Stomach (tissue), 4 donors: ENCODE results near the gene IPO13.

Experiments used
- CTCF ChIP-seq, 7 experiments: fragments of 450-650 bp in 4 of 7; fragments of 200-600 bp in 3 of 7; sonication (generic) in 3 of 7; IDR thresholded peaks; one replicate each; pipeline ENCODE4 v1.5.1; 2016 to 2019; ENCODE audit warnings: antibody characterized with exemption in 7 of 7, control low read depth in 2 of 7, mild to moderate bottlenecking in 1 of 7
- EP300 ChIP-seq: sonication (generic); formaldehyde crosslinking; IDR thresholded peaks from one replicate; pipeline ENCODE4 v1.6.1; 2017; ENCODE audit warnings: antibody characterized with exemption
- POLR2A ChIP-seq, 4 donors: fragments of 450-650 bp; IDR thresholded peaks; one replicate each; pipeline ENCODE4 v1.6.1; 2016; ENCODE audit warnings: antibody characterized with exemption in 4 of 4, control low read depth in 2 of 4, mild to moderate bottlenecking in 1 of 4, moderate library complexity in 1 of 4
- POLR2AphosphoS5 ChIP-seq, 3 donors: sonication (generic); formaldehyde crosslinking; IDR thresholded peaks; one replicate each; pipeline ENCODE4 v1.6.1; 2016; ENCODE audit warnings: antibody characterized with exemption in 3 of 3

GRCh38 chr1:43945674-43946235, 995 bp upstream of the IPO13 start:
- TF ChIP-seq EP300, result no peak
- no peak for TF ChIP-seq POLR2A (IDR thresholded peaks at IDR 0.05)
- no peak for TF ChIP-seq CTCF (IDR thresholded peaks at IDR 0.05)
- TF ChIP-seq POLR2AphosphoS5 (IDR thresholded peaks at IDR 0.05), result no peak
